WERI-Rb-1 (cell line): Measurements from ENCODE around the gene MROH8.
A peak's percentile ranks its signal among the peaks of the same experiment; 100 is the strongest.

Source experiments
- DNase-seq: peaks from one replicate; pipeline ENCODE4 v3.0.0-alpha.2; 2020
- H3K27ac ChIP-seq: fragments of 250-450 bp; sonication (Bioruptor Pico); 2 replicates; pipeline ENCODE4 v1.5.1; 2020; ENCODE audit warnings: mild to moderate bottlenecking, moderate library complexity
- H3K27me3 ChIP-seq: fragments of 250-450 bp; sonication (Bioruptor Pico); 2 replicates; pipeline ENCODE4 v1.5.1; 2021; ENCODE audit warnings: mild to moderate bottlenecking, low read depth, moderate library complexity; ENCODE audit not compliant: insufficient read depth, severe bottlenecking
- H3K36me3 ChIP-seq: fragments of 250-450 bp; sonication (Bioruptor Pico); 2 replicates; pipeline ENCODE4 v1.5.1; 2020; ENCODE audit warnings: mild to moderate bottlenecking, moderate library complexity
- H3K4me3 ChIP-seq: 2 replicates; pipeline ENCODE4 v1.5.1; 2011; ENCODE audit warnings: low read depth, mild to moderate bottlenecking, control low read depth, low read length
- H3K9me3 ChIP-seq: fragments of 250-450 bp; sonication (Bioruptor Pico); 2 replicates; pipeline ENCODE4 v1.5.1; 2021; ENCODE audit warnings: mild to moderate bottlenecking, moderate library complexity; ENCODE audit not compliant: severe bottlenecking
- TF ChIP-seq, protein P1 (sequence below): IDR thresholded peaks from 2 replicates; pipeline ENCODE4 v1.5.1; 2011; ENCODE audit warnings: low read depth, mild to moderate bottlenecking, control low read depth, inconsistent platforms, low read length

MROH8 gene

DNA sequence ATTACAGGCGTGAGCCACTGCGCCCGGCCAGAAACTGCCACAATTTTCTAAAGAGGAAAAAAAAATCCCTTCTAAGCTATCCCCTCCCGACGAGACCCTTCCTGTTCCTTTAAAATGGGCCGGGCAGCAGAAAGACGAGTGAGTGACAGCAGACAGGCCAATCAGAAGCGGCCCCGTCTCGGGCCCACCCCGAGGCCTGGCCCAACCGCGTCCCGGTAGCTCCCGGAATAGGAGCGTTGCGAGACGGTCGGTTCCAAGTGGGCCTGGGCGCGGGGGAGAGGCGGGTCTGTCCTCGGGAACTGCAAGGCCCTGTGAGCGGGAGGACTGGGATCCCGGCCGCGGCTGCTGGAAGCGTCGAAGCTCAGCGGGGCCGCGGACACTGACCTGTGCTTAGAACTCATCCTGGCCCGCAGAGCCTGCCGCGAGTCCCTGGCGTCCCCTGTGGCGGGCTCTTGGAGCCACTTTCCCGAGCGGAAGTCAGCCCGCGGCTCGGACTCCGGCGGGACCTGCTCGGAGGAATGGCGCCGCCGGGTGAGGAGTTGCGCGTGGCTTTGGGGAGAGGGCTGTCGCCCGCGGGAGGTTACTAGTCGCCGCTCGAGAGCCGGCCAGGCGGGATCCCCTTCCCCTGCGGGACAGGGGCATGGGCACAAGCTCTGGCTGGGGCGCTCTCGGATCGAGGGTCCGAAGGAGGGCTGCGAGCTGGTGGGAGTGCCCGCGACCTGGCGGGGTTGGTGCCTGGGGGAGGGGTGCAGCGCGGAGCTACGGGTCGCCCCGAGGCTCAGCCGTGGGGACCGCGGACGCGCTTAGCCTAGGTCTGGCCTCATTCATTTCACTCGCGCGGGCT is at the start of gene MROH8, which contains the start of gene RPN2:
MROH8 (minus strand) TSS at position 710 of the 844 bp plus-strand sequence.
RPN2 (plus strand) TSS at position 492 of the 844 bp plus-strand sequence; CDS start at position 519, 27 bp downstream.
- H3K9me3 ChIP-seq = no peaks in the 10 kb centered on the region
- TF ChIP-seq, protein P1, sequence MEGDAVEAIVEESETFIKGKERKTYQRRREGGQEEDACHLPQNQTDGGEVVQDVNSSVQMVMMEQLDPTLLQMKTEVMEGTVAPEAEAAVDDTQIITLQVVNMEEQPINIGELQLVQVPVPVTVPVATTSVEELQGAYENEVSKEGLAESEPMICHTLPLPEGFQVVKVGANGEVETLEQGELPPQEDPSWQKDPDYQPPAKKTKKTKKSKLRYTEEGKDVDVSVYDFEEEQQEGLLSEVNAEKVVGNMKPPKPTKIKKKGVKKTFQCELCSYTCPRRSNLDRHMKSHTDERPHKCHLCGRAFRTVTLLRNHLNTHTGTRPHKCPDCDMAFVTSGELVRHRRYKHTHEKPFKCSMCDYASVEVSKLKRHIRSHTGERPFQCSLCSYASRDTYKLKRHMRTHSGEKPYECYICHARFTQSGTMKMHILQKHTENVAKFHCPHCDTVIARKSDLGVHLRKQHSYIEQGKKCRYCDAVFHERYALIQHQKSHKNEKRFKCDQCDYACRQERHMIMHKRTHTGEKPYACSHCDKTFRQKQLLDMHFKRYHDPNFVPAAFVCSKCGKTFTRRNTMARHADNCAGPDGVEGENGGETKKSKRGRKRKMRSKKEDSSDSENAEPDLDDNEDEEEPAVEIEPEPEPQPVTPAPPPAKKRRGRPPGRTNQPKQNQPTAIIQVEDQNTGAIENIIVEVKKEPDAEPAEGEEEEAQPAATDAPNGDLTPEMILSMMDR = no peak
- peak within 1 kb of the TSS; percentile 99 for H3K27ac ChIP-seq
- DNase-seq = peak; percentile 98
- no peaks in the 10 kb centered on the region for H3K27me3 ChIP-seq
- peak within 1 kb of the TSS; percentile 95 for H3K4me3 ChIP-seq
- peaks cover 36% of the 10 kb centered on the region for H3K36me3 ChIP-seq

DNA sequence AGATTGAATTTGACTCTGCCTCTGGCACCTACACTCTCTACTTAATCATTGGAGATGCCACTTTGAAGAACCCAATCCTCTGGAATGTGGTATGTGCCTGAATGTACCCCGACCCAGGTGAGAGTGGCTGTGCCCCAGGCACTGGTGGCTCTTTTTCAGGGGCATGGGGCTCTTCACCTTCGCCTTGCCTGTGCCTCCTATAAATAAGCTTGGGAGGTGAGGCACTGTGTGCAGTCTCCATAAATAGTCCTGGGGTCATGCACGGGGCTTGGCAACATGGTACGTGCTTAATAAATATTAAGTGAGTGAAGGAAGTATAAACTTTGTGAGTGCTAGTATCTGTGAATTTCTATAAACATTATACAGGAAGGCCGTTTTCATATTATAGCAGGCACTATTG is 49.3 kb upstream of the MROH8 start:
- Histone ChIP-seq H3K9me3 (no peaks in the 10 kb centered on the region), H3K27me3 (no peaks in the 10 kb centered on the region), H3K36me3 (peaks cover 95% of the 10 kb centered on the region), H3K4me3 (no peak overlapping the region), H3K27ac (no peak overlapping the region)
- TF ChIP-seq, protein P1 = no peak
- DNase-seq = no peak

DNA sequence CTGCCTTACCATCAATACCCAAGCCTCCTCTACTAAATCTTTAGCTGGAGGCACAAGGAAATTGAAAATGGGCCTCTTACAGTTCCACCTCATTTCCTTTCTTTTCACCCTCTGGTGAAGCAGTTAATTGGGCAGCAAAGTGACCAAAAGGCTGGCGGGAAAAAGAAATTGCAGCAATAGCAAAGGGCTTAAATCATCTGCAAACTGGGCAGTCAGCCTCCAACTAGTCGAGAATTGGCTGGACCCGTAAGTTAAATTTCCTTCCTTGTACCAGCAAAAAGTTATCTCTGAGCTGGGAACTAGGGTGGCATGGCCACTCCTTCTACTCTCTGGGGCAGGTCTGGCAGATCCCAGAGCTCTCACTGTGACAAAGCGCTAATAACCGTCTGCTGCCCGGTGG is 48.7 kb upstream of the MROH8 start:
- H3K27ac ChIP-seq = no peak overlapping the region
- H3K4me3 ChIP-seq = no peak overlapping the region
- no peaks in the 10 kb centered on the region for H3K9me3 ChIP-seq
- H3K27me3 ChIP-seq = no peaks in the 10 kb centered on the region
- TF ChIP-seq, protein P1 = no peak
- DNase-seq = no peak
- H3K36me3 ChIP-seq = peaks cover 93% of the 10 kb centered on the region

- Histone ChIP-seq H3K27ac (no peak overlapping the region), H3K9me3 (no peaks in the 10 kb centered on the region), H3K27me3 (no peaks in the 10 kb centered on the region), H3K4me3 (no peak overlapping the region), H3K36me3 (peaks cover 92% of the 10 kb centered on the region)
- DNase-seq = no peak
- TF ChIP-seq, protein P1 = no peak
These were observed 47.5 kb upstream of the MROH8 start for GRCh38 chr20:37226889-37227288.

DNA sequence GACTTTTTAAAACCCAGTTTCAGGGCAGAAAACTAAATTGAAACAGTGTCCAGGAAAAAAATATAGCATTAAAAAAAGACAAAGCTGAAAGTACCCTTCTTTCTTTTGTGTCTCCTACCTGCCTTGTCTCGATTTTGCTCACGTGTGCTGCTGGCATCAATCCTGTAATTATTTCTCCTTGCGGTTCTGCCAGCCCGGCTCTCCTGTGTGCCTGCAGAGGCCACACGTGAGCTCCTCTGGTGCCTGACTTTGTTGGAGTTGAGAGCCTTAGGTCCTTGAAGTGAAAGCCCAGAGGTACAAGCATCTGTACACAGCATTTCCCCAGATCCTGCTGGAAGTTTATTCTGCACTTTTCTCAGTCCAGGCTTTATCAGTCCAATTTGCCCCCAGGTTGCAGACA is 45.8 kb upstream of the MROH8 start:
- no peak overlapping the region for H3K27ac ChIP-seq
- TF ChIP-seq, protein P1 = no peak
- peaks cover 92% of the 10 kb centered on the region for H3K36me3 ChIP-seq
- H3K9me3 ChIP-seq = no peaks in the 10 kb centered on the region
- H3K27me3 ChIP-seq = no peaks in the 10 kb centered on the region
- DNase-seq = no peak
- H3K4me3 ChIP-seq = no peak overlapping the region

DNA sequence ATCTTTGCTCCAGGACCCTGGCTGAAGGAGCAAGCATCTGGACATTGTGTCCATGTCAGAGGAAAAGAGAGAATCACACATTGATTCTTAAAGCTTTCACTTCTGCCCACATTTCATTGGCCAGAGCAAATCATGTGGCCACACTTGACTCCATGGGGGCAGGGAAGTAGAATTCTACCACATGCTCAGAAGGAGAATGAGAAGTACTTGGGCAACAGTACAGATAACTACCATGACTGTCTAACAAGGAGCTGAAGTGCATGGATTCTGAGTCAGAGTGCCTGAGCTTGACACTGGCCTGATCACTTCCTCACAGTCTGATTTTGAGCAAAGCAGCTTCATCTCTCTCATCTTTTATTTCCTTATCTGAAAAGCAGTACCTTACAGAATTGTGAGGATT is 43.7 kb upstream of the MROH8 start:
- H3K36me3 ChIP-seq = peaks cover 92% of the 10 kb centered on the region
- H3K9me3 ChIP-seq = no peaks in the 10 kb centered on the region
- H3K4me3 ChIP-seq = no peak overlapping the region
- no peak overlapping the region for H3K27ac ChIP-seq
- TF ChIP-seq, protein P1 = no peak
- no peak for DNase-seq
- H3K27me3 ChIP-seq = no peaks in the 10 kb centered on the region
